H1 (cell line): ENCODE results near the gene SKIC8. TPM values are rescaled to one million over a fixed set of nuclear protein-coding genes. Genes with fewer than 3 reads are reported as not detected.

Experiments
- EZH2 ChIP-seq: fragments of 200-600 bp; sonication (generic); IDR thresholded peaks from 2 replicates; pipeline ENCODE4 v1.7.1; 2012; ENCODE audit warnings: low read depth, mild to moderate bottlenecking, moderate library complexity, low read length, inconsistent platforms; ENCODE audit not compliant: severe bottlenecking
- HDAC6 ChIP-seq: IDR thresholded peaks from one replicate; pipeline ENCODE4 v1.7.1; 2012; ENCODE audit warnings: low read depth, mild to moderate bottlenecking, inconsistent platforms, low read length, moderate library complexity
- RBBP5 ChIP-seq: IDR thresholded peaks from 2 replicates; pipeline ENCODE4 v1.7.1; 2012; ENCODE audit warnings: low read depth, mild to moderate bottlenecking, inconsistent platforms, low read length, moderate library complexity, borderline replicate concordance
- polyA plus RNA-seq, 7 experiments: library from polyadenylated mRNA; depleted of rRNA in 3 of 7; stranded (reverse) in 5 of 7; unstranded in 2 of 7; fragments of >200 nt in 5 of 7; fragments of 200-250 nt in 2 of 7; gene quantifications; 1 replicate in 5 of 7; 2 replicates in 1 of 7; 4 replicates in 1 of 7; pipeline versions ENCODE4 v1.2.1 to v1.2.3, GENCODE V29; 2011 to 2013; ENCODE audit warnings: missing spikeins in 2 of 7, mixed read lengths in 2 of 7
- total RNA-seq: library from RNA; stranded (reverse); fragmentation: NEBNext Ultra II Directional; extraction: Animal tissue kit (Norgen Biotek cat#: 25700); gene quantifications from 2 replicates; pipeline ENCODE4 v1.2.1, GENCODE V29; 2021

SKIC8 gene
- total and polyA plus RNA-seq, 2 of the 8 experiments (the other 6 are each of a cell fraction or from before 2014, with no cell fraction given): 44.2 to 77.7 TPM

DNA sequence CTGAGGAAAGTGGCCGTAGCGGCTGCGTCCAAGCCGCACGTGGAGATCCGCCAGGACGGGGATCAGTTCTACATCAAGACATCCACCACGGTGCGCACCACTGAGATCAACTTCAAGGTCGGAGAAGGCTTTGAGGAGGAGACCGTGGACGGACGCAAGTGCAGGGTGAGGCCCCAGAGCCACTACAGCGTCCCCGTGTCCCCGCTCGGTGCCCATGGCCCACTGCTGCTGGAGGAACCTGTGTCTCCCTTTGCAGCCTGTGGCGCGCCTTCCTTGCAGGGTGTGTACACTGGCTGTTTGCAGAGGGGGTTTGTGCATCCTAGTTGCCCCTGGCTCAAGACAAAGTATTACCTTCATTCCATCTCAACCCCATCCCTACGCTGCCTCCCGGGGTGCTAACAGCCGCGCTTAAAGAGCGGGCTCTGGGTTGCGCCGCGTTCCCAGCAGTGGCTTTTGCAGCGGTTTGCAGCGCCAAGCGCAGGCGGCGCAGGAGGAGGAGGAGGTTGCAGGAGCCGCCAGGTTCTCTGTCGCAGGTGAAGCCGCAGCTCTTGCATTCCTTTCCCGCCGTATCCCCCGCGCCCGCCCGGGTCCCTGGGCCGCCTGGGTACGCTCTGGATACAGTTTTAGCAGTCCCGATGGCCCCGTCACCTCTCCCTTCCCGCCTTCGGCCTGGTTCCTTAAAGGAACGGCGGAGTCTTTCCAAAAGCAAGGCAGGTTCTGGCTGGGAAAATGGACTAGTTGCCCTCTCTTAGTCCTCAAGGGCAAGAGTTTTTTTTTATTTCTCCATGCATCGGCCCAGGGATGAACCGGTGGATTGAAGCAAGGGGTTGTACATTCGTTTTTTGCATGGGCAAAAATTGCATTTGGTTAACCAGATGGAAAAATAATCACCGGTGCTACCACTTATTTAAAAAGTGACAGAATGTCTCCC lies 41.9 kb upstream of the SKIC8 start (continued):
- TF ChIP-seq RBBP5: peak; percentile 26; the same call in 1 of the 2 replicates
- TF ChIP-seq HDAC6: no peak
- TF ChIP-seq EZH2: peak; percentile 15
